Upper lobe of left lung (tissue), 6 donors: ENCODE data around the gene DCANP1. TPM values are rescaled to one million over a fixed set of nuclear protein-coding genes. Genes with fewer than 3 reads are reported as not detected.

Experiments
- ATAC-seq, 2 donors: fragments of 200-7000 bp; cut with Tn5 transposase; one replicate each; pipeline ENCODE4 v1.9.1; 2022; ENCODE audit warnings: mild to moderate bottlenecking in 2 of 2, moderate library complexity in 2 of 2; ENCODE audit not compliant: low FRiP score in 2 of 2
- DNase-seq, 2 donors: peaks; one replicate each; pipeline ENCODE4 v3.0.0-alpha.2; 2019 to 2020
- H3K27ac ChIP-seq, 4 donors: fragments of 200-600 bp; sonication (generic); one replicate each; pipeline ENCODE4 v1.5.1; 2016 to 2019
- H3K27me3 ChIP-seq, 4 donors: fragments of 200-600 bp; sonication (generic); one replicate each; pipeline ENCODE4 v1.5.1; 2017 to 2019
- H3K36me3 ChIP-seq, 4 donors: fragments of 200-600 bp; sonication (generic); one replicate each; pipeline ENCODE4 v1.5.1; 2016 to 2019
- H3K4me1 ChIP-seq, 4 donors: fragments of 200-600 bp; sonication (generic); one replicate each; pipeline ENCODE4 v1.5.1; 2018 to 2019
- H3K4me3 ChIP-seq, 4 donors: fragments of 200-600 bp; sonication (generic); one replicate each; pipeline ENCODE4 v1.5.1; 2017 to 2019; ENCODE audit warnings: mild to moderate bottlenecking in 2 of 4, moderate library complexity in 1 of 4
- H3K9me3 ChIP-seq, 4 donors: fragments of 200-600 bp; sonication (generic); one replicate each; pipeline ENCODE4 v1.5.1; 2018 to 2019
- CTCF ChIP-seq, 6 experiments: fragments of 450-650 bp in 4 of 6; fragments of 200-600 bp in 2 of 6; sonication (generic) in 2 of 6; IDR thresholded peaks; one replicate each; pipeline ENCODE4 v1.5.1; 2016 to 2019; ENCODE audit warnings: antibody characterized with exemption in 6 of 6
- EP300 ChIP-seq, 4 donors: sonication (generic); formaldehyde crosslinking; IDR thresholded peaks; one replicate each; pipeline ENCODE4 v1.5.1; 2017; ENCODE audit warnings: antibody characterized with exemption in 4 of 4, control low read depth in 2 of 4
- POLR2A ChIP-seq, 4 donors: fragments of 450-650 bp; IDR thresholded peaks; one replicate each; pipeline ENCODE4 v1.5.1; 2016 to 2017; ENCODE audit warnings: antibody characterized with exemption in 4 of 4, mild to moderate bottlenecking in 2 of 4
- POLR2AphosphoS5 ChIP-seq, 2 donors: sonication (generic); formaldehyde crosslinking; IDR thresholded peaks; one replicate each; pipeline ENCODE4 v1.5.1; 2017; ENCODE audit warnings: antibody characterized with exemption in 2 of 2
- WGBS, 2 donors: methylation state at CpG; one replicate each; pipeline ENCODE4 v1.1.5; 2017 to 2018; 5-methylcytosine and 5-hydroxymethylcytosine counted together
- total RNA-seq, 6 donors: library from RNA; depleted of rRNA in 4 of 6; stranded (reverse); fragments of >200 nt in 4 of 6; gene quantifications; one replicate each; pipeline versions ENCODE4 v1.1.0 to v1.2.1, GENCODE V29; 2016 to 2021
- donor health status: DM: no; HTN: no; CAD: no; lungs with moderate emphysema.
- donor health status: DM: no; HTN: yes; CAD: no; lungs with severe emphysema.

Gene DCANP1
- total RNA-seq, 6 donors from 2014 or later: 0.11 to 1.0 (median 0.27) TPM; not detected in 2

GRCh38 chr5:135433681-135434426 lies 13.3 kb downstream of the DCANP1 start:
- Histone ChIP-seq H3K9me3 (peaks cover 0 to 2% (median 0%) of the 10 kb centered on the region in 4 donors), H3K27ac (peak overlapping the region in 2 of 4 donors; percentile 56 to 69), H3K4me3 (no peak overlapping the region), H3K36me3 (no peaks in the 10 kb centered on the region), H3K4me1 (peaks cover 15 to 33% (median 23%) of the 10 kb centered on the region in 4 donors), H3K27me3 (no peaks in the 10 kb centered on the region)
- ATAC-seq: peak in 1 of 2 donors; percentile 59
- WGBS, 2 donors: 51 to 60% methylated on average over 9 to 12 of the region's 12 CpGs
- DNase-seq: no peak
- TF ChIP-seq POLR2AphosphoS5 (IDR thresholded peaks at IDR 0.05): no peak
- TF ChIP-seq EP300 (IDR thresholded peaks at IDR 0.05): no peak
- no peak for TF ChIP-seq CTCF (IDR thresholded peaks at IDR 0.05)
- TF ChIP-seq POLR2A (IDR thresholded peaks at IDR 0.05): no peak

- H3K4me1 ChIP-seq: peaks cover 0 to 22% (median 13%) of the 10 kb centered on the region in 4 donors
- peaks cover 0 to 7% (median 2%) of the 10 kb centered on the region in 4 donors for H3K9me3 ChIP-seq
- ATAC-seq (no peak), DNase-seq (no peak)
- TF ChIP-seq POLR2AphosphoS5 (IDR thresholded peaks at IDR 0.05) (no peak), CTCF (IDR thresholded peaks at IDR 0.05) (no peak)
- H3K27ac ChIP-seq: no peak overlapping the region
- no peaks in the 10 kb centered on the region for H3K36me3 ChIP-seq
- WGBS, 2 donors: 61 to 93% methylated on average over 2 to 4 of the region's 4 CpGs
- no peak overlapping the region for H3K4me3 ChIP-seq
- no peaks in the 10 kb centered on the region for H3K27me3 ChIP-seq
Observed at GRCh38 chr5:135432113-135432512, 15.0 kb downstream of the DCANP1 start.

- ATAC-seq (peak in 1 of 2 donors; percentile 31), DNase-seq (peak in 1 of 2 donors; percentile 56)
- WGBS, 2 donors: 76 to 87% methylated on average over 7 of the region's 7 CpGs
- Histone ChIP-seq H3K9me3 (peaks cover 0 to 7% (median 2%) of the 10 kb centered on the region in 4 donors), H3K27ac (no peak overlapping the region), H3K4me1 (peaks cover 0 to 26% (median 9%) of the 10 kb centered on the region in 4 donors), H3K27me3 (no peaks in the 10 kb centered on the region), H3K4me3 (no peak overlapping the region), H3K36me3 (no peaks in the 10 kb centered on the region)
- TF ChIP-seq CTCF (IDR thresholded peaks at IDR 0.05): no peak
- TF ChIP-seq POLR2A (IDR thresholded peaks at IDR 0.05): no peak
- TF ChIP-seq POLR2AphosphoS5 (IDR thresholded peaks at IDR 0.05): no peak
- TF ChIP-seq EP300 (IDR thresholded peaks at IDR 0.05): no peak
Observed at GRCh38 chr5:135430135-135430437, 17.1 kb downstream of the DCANP1 start.

- Histone ChIP-seq H3K9me3 (peaks cover 0 to 7% (median 2%) of the 10 kb centered on the region in 4 donors), H3K27ac (no peak overlapping the region), H3K27me3 (no peaks in the 10 kb centered on the region), H3K4me1 (peaks cover 0 to 20% (median 7%) of the 10 kb centered on the region in 4 donors), H3K36me3 (no peaks in the 10 kb centered on the region), H3K4me3 (no peak overlapping the region)
- TF ChIP-seq POLR2A (IDR thresholded peaks at IDR 0.05) (no peak), EP300 (IDR thresholded peaks at IDR 0.05) (no peak), CTCF (IDR thresholded peaks at IDR 0.05) (no peak), POLR2AphosphoS5 (IDR thresholded peaks at IDR 0.05) (no peak)
- WGBS, 2 donors: 53 to 64% methylated on average over 9 to 12 of the region's 12 CpGs
- DNase-seq (no peak), ATAC-seq (peak in 1 of 2 donors; percentile 33)
Observed at GRCh38 chr5:135429301-135430134, 17.6 kb downstream of the DCANP1 start.
